NOMO-1 treated with DMSO at 0.1 percent for 48 hours (cell line): ENCODE data around the gene CENPF.
"Not testable (repeated sequence)": the region's sequence is repeated elsewhere in the genome, so short reads cannot be mapped to it uniquely, and the experiment has no call there.

Experiments used
- DNase-seq: peaks from one replicate; lab custom pipeline; 2025; ENCODE audit not compliant: unreplicated experiment; lab: John Stamatoyannopoulos, UW

Gene CENPF

DNA sequence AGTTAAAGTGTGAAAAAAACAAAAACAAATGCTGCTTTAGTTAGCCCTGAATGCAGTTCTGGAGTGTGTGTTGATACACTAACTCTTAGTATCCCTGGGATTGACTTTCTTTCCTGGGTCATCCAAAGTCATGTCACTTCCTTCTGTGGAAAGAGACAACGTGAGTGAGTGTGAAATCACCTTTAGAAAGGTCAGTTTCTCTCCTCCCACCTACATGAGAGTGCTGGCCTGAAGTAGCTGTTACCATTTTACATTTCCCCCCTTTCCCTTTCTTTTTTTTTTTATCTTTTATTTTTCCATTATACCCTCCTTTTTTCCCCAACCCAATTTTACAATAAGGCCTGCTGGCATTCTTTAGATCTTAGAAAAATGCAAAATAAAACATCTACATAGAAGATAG, 55.2 kb downstream of the CENPF start:
- no peak for DNase-seq

DNA sequence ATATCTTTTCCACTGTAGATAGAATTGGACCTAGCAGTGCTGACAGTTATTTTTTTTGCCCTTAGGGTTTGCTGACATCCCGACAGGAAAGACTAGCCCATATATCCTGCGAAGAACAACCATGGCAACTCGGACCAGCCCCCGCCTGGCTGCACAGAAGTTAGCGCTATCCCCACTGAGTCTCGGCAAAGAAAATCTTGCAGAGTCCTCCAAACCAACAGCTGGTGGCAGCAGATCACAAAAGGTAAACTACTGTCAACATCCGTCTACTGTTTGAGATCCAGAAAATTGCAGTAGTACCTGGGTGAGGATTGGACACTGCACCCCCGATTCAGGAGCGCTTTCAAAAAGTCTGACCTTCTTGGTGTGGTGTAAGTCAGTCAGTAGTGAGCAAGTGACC, 55.8 kb downstream of the CENPF start:
- no peak for DNase-seq

DNA sequence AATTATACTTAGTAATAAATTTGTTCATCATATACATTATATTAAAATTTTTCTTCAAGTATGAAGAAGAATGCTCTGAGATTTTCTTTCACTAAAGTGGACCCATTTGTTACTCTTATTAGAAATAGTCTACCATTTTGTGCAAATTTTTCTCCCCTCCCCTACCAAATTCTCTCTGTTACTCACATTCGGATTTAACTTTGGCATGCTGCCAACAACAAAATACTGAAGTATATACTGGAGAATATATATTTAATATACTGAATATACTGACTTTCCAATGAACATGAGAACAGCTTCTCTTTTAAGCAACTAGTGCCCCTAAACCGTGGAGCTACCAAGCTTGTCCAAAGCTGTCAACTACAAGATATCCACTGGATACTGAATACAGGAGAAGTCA, 57.2 kb downstream of the CENPF start:
- no peak for DNase-seq

DNA sequence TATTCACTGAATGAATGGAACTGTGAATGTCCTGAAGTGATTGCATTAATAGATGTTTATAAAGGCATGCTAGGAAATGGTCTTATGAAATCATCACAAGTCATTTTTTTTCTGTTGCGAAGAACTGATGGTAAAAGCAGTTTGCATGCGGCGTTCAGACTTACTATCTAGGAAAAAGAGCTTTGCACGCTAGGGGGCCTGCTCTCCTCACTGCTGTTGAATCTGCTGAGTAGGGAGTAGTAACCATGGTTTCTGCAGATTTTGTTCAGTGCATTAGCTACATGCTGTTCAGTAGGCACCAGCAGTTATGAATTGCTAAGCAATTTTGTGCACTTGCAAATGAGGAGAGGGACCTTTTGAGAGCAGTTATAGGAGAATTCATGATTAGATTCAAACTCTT, 57.9 kb downstream of the CENPF start:
- DNase-seq, result no peak

DNA sequence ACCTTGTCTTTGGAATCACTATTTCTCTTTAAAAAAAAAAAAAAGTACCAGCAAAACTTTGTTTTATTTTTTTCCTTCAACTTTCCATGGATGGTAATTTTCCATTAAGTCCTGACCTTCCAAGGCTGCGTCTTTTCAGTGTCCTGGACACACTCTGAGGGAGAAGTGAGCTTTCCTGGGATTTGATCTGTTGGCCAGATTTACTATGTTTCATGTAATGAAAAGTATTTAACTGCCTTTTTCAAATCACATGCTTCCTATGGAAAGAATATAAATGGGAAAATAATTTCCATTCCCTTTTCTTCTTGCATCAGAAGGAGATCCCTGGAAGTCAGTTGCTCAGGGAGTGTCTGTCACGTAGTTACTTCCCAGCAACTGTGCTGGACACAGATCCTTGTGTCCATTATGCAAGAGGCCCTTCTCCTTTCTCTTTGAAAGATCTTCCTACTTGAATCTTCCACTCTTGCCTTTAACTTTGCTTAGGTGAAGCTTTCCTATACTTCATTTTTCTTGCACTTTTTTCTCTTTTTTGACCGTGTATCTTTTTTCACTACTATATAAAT, 59.3 kb downstream of the CENPF start:
- no peak for DNase-seq

DNA sequence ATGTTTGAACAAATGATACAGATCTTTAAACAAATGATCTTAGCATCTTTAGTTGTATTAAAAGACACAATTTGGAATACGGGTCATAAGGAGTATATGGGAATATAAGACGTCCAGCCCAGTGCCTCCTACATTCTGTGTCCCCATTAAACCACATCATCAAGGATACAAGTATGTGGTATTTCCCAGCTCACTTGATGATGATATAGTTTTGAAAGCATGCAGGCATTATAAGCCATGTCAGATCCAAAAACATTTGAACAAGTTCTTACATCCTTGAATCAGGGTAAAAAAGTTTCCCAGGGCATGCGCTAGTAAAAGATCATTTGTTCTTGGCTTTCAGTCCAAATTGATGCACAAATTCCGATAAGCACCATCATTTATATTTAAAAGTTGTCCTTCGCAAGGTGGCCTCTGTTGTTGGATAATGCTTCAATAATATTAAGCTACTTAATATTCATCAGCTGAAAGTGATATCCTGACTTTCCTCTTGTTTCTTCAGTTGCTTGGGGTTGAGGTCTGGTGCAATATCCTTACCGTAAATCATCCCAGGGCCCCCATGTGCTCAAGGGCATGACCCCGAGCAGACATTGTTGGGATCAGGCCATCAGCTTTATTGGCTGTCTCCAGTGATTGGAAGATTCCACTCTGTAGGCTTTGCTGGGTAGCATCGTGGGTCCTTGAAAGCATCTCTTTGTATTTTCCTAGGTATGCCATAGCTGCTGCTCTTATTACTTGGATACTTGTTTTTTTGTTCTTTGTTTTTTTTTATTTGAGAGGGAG, 61.8 kb downstream of the CENPF start:
- no peak for DNase-seq

DNA sequence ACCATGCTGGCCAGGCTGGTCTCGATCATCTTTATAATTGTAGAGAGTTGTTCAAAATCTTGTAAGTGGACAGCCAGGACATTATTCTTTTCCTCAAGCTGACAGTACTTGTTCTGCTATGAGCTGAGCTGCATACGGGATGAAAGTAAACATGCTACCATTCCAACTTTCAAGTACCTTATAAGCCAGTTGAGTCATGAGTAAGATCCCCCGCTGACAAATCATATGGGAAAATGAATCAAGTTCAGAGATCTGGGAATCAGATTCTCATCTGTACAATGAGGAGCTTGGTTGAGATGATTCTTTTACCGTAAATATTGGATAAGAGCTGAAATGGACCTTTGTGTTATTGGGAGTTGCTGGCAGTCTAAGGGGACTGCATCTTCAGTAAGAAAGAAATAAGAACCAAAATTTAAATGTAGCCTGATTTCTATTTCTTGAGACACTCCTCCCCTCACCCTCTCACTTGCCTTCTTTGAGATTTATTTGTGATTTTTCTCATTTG, 62.7 kb downstream of the CENPF start:
- no peak for DNase-seq

DNA sequence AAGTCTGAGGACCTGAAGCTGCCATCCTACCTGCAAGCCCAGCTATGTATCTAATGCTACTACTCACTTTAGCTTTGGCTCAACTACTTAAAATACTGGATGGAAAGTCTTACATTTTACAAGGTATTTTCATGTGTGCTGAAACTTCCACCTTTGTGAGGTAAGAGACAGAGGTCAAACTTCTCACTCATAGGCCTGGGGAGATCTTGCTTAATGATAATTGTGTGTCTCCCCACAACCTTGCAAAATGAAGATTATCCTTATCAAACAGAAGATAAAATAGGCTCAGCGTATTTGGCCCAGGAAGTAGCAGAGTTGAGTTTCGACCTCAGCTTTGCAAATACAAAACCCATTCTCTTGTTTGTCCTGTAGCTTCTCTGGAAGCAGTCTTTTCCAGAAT, 63.7 kb downstream of the CENPF start:
- DNase-seq, result no peak

DNA sequence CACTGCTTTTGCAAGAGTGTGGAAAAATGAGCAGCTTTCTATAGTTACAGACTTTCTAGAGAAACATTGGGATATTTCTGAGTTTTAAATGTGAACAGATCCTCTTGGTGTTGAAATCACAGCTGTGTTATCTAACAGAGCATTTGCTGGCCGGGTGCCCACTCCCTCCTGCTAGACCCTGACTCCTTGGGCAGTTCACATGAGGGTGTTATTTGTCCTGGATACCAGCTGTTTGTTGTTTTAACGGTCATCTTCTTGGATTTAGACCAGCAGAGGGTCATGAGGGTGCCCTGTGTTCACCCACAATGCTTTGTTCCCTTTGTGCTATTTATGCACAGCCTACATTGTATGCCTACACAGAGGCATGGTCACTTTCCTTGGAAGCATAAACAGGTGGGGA, 67.1 kb downstream of the CENPF start:
- no peak for DNase-seq

DNA sequence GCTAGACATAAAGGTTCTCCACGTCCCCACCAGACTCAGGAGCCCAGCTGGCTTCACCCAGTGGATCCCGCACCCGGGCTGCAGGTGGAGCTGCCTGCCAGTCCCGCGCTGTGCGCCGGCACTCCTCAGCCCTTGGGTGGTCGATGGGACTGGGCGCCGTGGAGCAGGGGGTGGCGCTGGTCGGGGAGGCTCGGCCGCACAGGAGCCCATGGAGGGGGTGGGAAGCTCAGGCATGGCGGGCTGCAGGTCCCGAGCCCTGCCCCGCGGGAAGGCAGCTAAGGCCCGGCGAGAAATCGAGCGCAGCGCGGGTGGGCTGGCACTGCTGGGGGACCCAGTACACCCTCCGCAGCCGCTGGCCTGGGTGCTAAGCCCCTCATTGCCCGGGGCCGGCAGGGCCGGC, 70.0 kb downstream of the CENPF start:
- not testable (repeated sequence) for DNase-seq

DNA sequence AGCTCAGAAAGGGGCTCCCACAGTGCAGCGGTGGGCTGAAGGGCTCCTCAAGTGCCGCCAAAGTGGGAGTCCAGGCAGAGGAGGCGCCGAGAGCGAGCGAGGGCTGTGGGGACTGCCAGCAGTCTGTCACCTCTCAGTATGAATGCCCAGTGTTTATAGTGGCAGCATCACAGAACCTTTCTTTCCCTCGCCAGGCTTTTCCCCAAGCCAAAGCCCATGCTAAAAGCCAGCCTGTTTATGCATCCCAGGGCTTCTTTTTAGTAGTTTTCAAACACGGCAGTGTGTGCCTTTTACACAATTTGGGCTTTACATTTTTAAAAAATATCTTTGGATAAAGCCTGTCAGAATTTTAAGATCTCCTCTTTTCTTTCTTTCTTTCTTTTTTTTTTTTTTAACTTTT, 70.6 kb downstream of the CENPF start:
- no peak for DNase-seq

DNA sequence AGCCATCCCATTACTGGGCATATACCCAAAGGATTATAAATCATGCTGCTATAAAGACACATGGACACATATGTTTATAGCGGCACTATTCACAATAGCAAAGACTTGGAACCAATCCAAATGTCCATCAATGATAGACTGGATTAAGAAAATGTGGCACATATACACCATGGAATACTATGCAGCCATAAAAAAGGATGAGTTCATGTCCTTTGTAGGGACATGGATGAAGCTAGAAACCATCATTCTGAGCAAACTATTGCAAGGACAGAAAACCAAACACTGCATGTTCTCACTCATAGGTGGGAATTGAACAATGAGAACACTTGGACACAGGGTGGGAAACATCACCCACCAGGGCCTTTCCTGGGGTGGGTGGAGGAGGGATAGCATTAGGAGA, 72.5 kb downstream of the CENPF start:
- not testable (repeated sequence) for DNase-seq

DNA sequence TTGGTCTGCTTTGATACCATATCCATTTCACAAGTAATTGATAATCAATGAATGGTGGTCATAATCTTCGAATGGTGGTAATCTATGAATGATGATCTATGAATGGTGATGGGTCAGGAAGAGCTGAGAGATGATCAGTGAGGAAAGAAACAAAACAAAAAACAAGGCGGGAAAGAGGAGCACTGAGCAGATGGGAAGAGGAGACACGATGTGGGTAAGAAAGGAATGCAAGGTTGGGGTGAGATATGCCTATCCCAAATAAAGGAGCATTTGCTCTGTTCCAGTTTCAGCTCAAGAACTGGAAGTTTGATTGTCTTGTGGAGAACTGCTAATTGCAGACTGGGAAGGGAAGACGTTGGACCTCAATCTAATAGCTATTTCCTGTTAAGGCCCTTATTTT, 73.8 kb downstream of the CENPF start:
- no peak for DNase-seq

DNA sequence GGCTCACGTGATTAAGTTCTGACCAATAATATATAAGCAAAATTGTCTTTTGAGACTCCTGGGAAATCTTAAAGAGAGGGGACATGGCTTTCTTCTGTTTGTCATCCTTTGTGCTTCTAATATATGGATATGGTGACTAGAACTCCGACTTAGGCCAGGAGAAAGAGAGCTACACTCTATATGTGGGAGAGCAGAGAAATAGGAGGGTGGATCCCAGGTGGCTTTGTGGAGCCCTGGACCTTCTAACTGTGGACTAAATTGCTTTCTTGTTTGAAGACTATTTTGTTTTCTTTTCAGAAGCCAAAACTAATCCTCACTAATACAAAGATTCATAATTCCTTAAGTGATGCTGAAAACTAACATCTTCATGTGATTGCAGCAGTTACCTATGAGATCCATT, 75.0 kb downstream of the CENPF start:
- no peak for DNase-seq

DNA sequence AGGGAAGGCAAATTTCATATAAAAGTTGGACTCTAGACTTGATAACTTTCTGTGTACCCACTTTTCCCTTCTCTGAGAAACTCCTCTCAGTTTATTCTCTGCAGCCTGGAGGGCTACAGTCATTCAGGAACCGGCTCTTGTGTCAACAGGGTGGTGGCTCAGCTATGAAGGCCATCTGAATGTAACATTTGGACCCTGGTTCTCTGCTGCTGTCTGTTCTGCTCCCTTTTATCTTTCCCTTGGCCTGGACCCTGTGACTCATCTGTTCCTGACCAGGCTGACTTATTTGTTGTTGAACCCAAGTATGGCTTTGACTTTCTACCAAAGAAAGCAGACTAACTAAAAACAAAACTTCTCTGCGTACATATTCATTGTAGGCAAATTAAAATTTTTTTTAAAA, 75.4 kb downstream of the CENPF start:
- no peak for DNase-seq

DNA sequence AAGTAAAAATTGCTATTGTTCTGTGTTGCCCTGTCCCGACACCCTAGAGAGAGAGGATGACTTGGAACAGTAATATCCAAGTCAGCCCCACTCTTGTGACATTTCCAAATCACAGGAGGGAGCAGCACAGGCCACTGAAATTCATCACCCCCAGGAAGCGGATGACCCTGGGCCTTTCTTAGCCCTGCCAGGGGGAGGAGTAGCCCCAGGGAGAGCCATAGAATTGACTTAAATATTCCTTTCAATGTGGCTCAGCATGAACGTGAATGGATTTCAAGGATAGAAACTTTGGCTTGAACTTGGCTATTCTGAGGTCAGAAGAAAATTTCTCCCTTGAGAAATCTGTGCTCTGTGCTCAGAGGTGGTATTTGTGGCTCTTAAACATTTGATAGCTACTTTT, 80.6 kb downstream of the CENPF start:
- no peak for DNase-seq

DNA sequence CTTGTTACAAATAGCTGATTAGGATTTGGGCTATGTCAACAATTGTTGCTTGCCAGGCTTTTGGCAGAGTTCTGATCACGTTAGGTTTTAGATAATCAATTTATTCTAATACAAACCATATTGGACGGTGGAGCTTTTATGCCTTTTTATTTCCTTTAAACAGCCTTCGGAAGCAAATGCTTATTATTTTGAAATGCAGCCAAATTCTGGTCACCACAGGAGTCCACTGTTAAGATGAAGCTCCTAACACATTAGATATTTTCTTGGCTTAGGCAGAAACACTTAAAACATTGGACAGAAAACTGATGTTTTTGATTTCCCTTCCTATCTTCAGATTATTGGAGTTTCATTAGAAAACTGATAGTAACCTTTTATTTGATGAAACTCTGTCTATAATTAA, 82.9 kb downstream of the CENPF start:
- DNase-seq, result no peak

DNA sequence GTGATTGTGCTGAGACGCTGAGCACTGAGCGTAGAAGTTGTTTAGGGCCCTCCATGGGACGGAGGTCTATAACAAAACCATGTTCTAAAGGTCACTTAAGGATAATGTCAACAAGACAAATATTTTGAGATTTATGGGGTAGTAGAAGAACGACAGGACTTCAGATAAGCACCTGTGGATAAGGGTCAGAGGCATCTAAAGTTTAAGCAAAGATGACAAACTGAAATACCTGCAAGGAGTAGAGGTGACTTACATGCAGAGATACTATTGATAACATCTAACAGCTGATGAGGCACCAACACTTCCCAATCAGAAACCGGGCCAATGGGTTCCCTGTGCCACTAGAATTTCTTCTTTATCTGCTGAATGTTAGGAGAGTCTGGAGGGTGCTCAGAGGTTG, 83.5 kb downstream of the CENPF start:
- no peak for DNase-seq

DNA sequence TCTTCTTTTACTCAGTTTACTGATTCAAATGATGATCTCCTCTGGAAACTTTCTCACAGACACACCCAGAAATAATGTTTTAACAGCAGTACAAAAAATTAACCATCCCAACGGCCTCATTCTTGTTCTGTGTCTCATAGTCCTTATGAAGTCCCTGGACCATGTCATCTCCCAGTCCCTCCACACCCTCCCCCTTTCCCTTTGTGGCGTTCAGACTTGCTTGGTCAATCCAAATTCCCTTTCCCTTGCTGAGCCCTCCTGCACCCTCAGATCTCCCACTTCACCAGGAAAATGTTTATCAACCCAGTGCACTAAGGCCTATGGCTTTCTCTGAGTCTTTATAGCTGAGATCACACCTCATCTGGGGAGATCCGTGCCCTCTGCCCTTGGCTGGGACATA, 85.9 kb downstream of the CENPF start:
- no peak for DNase-seq

DNA sequence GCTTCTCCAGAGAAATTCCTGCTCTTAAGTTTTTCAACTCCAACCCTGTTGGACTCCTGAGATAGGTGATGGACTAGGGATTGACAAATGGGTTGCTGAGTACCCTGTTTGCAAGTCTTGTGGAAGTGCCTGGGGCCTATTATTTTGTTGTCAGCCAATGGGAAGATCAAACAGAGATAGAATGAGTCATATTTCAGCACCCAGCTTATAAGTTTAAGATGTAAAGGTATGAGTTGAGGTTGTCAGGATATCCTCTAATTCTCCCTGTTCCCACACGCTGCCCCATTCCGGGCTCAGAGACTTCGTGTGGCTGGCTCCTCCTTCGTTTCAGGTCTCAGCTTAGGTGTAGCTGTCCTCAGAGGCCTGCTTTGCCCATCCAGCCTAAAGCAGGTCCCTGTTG, 91.8 kb downstream of the CENPF start:
- no peak for DNase-seq

DNA sequence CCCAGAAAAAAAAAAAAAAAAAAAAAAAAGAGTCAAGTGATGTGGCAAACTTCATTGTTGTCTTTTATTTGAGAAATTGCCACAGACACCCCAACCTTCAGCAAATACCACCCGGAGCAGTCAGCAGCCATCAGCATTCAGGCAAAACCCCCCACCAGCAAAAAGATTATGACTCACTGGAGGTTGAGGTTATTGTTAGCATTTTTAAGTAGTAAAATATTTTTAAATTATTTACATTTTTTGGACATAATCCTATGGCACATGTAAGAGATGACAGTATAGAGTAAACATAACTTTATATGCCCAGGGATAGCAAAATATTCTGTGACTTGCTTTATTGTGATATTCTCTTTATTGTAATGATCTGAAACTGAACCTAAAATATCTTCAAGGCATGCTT, 95.6 kb downstream of the CENPF start:
- no peak for DNase-seq

DNA sequence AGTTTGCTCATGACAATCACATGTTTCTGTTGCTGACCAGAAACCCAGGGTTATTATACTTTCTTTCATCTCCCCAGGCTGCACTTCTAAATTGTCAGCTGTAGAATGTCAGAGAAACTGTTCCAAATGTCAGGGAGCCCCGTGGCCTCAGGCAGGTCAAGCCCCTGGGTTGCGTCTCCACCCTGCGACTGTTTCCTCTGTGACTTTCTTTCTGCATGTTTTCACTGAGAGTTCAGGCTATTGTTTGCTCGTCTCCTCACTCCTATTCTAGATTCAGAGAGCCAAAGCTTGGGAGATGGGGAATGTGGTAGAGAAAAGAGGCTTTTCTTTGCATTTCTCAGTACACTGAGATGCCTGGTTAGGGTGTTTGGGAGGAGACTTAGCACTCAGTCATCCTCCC, 97.4 kb downstream of the CENPF start:
- no peak for DNase-seq

DNA sequence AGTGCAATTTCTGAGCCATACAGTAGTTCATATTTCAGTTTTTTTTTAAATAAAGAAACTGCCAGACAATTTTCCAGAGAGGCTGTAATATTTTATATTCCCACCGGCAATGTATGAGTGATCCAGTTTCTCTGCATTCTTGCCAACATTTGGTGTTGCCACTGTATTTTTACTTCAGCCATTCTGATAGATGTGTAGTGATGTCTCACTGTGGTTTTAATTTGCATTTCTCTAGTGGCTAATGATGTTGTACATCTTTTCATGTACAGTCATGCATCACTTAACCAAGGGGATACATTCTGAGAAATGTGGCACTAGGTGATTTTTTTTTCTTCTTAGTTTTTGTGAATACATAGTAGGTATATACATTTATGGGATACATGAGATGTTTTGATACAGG, 99.6 kb downstream of the CENPF start:
- no peak for DNase-seq
